Effector memory CD4-positive, alpha-beta T cell (primary cell): ENCODE measurements around the gene TOM1.

Source experiments
- DNase-seq, 3 donors: peaks; one replicate each; pipeline ENCODE4 v3.0.0-alpha.2; 2020
- H3K27ac ChIP-seq: 2 replicates; pipeline ENCODE4 v1.7.0; 2013; ENCODE audit warnings: mild to moderate bottlenecking, low read length, moderate library complexity; ENCODE audit not compliant: insufficient read depth, poor library complexity, severe bottlenecking
- H3K27me3 ChIP-seq: replicated peaks from 2 replicates; pipeline ENCODE4 v1.7.0; 2013; ENCODE audit warnings: mild to moderate bottlenecking, low read length; ENCODE audit not compliant: insufficient read depth, control insufficient read depth, poor library complexity, severe bottlenecking
- H3K36me3 ChIP-seq: 2 replicates; pipeline ENCODE4 v1.7.0; 2013; ENCODE audit warnings: mild to moderate bottlenecking, low read length, moderate library complexity; ENCODE audit not compliant: control insufficient read depth, insufficient read depth
- H3K4me1 ChIP-seq: 2 replicates; pipeline ENCODE4 v1.7.0; 2013; ENCODE audit warnings: low read length, mild to moderate bottlenecking; ENCODE audit not compliant: control insufficient read depth, insufficient read depth, poor library complexity, severe bottlenecking
- H3K4me3 ChIP-seq: 2 replicates; pipeline ENCODE4 v1.7.0; 2013; ENCODE audit warnings: low read length, low read depth, mild to moderate bottlenecking; ENCODE audit not compliant: insufficient read depth, poor library complexity, severe bottlenecking
- H3K9me3 ChIP-seq: 2 replicates; pipeline ENCODE4 v1.7.0; 2013; ENCODE audit warnings: mild to moderate bottlenecking, low read length, moderate library complexity; ENCODE audit not compliant: control insufficient read depth
- total RNA-seq, 3 donors: gene quantifications; one replicate each; lab custom pipeline; 2026; lab: John Stamatoyannopoulos, UW

The TOM1 gene
- total RNA-seq = 64.8 to 85.9 (median 66.4) reads per million in 3 donors

GRCh38 chr22:35299673-35300499 lies at the start of gene TOM1:
Gene TOM1, plus strand, starts transcription at chr22:35299894. Its CDS starts 35 bp downstream, at chr22:35299929.
- H3K27me3 ChIP-seq = no peaks in the 10 kb centered on the region
- no peaks in the 10 kb centered on the region for H3K36me3 ChIP-seq
- H3K27ac ChIP-seq = peak within 1 kb of the TSS; percentile 97
- H3K9me3 ChIP-seq = no peaks in the 10 kb centered on the region
- peak; percentile 93 to 95 (median 95) for DNase-seq
- H3K4me3 ChIP-seq = peak within 1 kb of the TSS; percentile 96
- H3K4me1 ChIP-seq = peaks cover 16% of the 10 kb centered on the region

GRCh38 chr22:35250156-35250555 lies 49.5 kb upstream of the TOM1 start:
- DNase-seq = no peak
- H3K36me3 ChIP-seq = no peaks in the 10 kb centered on the region

GRCh38 chr22:35253946-35254345 lies 45.7 kb upstream of the TOM1 start:
- no peak overlapping the region for H3K27ac ChIP-seq
- H3K9me3 ChIP-seq = no peaks in the 10 kb centered on the region
- no peak overlapping the region for H3K4me3 ChIP-seq
- no peak for DNase-seq
- no peaks in the 10 kb centered on the region for H3K27me3 ChIP-seq
- H3K4me1 ChIP-seq = peaks cover 7% of the 10 kb centered on the region
- H3K36me3 ChIP-seq = no peaks in the 10 kb centered on the region

More at GRCh38 chr22:35250156-35250555, 49.5 kb upstream of the TOM1 start:
- Histone ChIP-seq H3K4me1 (no peaks in the 10 kb centered on the region), H3K9me3 (no peaks in the 10 kb centered on the region), H3K27ac (no peak overlapping the region), H3K4me3 (no peak overlapping the region), H3K27me3 (no peaks in the 10 kb centered on the region)

GRCh38 chr22:35257002-35257320 lies 42.7 kb upstream of the TOM1 start:
- H3K4me3 ChIP-seq = peak overlapping the region; percentile 91
- peak overlapping the region; percentile 95 for H3K27ac ChIP-seq
- H3K27me3 ChIP-seq = no peaks in the 10 kb centered on the region
- DNase-seq = no peak
- peaks cover 7% of the 10 kb centered on the region for H3K4me1 ChIP-seq
- no peaks in the 10 kb centered on the region for H3K36me3 ChIP-seq
- no peaks in the 10 kb centered on the region for H3K9me3 ChIP-seq

- H3K27ac ChIP-seq = peak within 1 kb of the TSS; percentile 95
- no peaks in the 10 kb centered on the region for H3K9me3 ChIP-seq
- no peaks in the 10 kb centered on the region for H3K36me3 ChIP-seq
- peak within 1 kb of the TSS; percentile 91 for H3K4me3 ChIP-seq
- peak; percentile 69 to 81 (median 74) for DNase-seq
- H3K27me3 ChIP-seq = no peaks in the 10 kb centered on the region
- peaks cover 7% of the 10 kb centered on the region for H3K4me1 ChIP-seq
These were observed 42.1 kb upstream of the TOM1 start, which contains the start of gene HMGXB4 for GRCh38 chr22:35257321-35258190. Gene HMGXB4, plus strand, starts transcription at chr22:35257493. Its CDS starts 4,898 bp downstream, at chr22:35262391.

GRCh38 chr22:35258191-35258988 lies 41.3 kb upstream of the TOM1 start:
- H3K9me3 ChIP-seq = no peaks in the 10 kb centered on the region
- no peaks in the 10 kb centered on the region for H3K36me3 ChIP-seq
- no peaks in the 10 kb centered on the region for H3K27me3 ChIP-seq
- peak overlapping the region; percentile 95 for H3K27ac ChIP-seq
- H3K4me1 ChIP-seq = peaks cover 7% of the 10 kb centered on the region
- peak overlapping the region; percentile 91 for H3K4me3 ChIP-seq
- no peak for DNase-seq

GRCh38 chr22:35264986-35265385 lies 34.7 kb upstream of the TOM1 start:
- no peaks in the 10 kb centered on the region for H3K27me3 ChIP-seq
- H3K4me1 ChIP-seq = no peaks in the 10 kb centered on the region
- H3K27ac ChIP-seq = no peak overlapping the region
- no peaks in the 10 kb centered on the region for H3K9me3 ChIP-seq
- peaks cover 42% of the 10 kb centered on the region for H3K36me3 ChIP-seq
- no peak for DNase-seq
- no peak overlapping the region for H3K4me3 ChIP-seq

- Histone ChIP-seq H3K4me1 (no peaks in the 10 kb centered on the region), H3K36me3 (peaks cover 43% of the 10 kb centered on the region), H3K27me3 (no peaks in the 10 kb centered on the region), H3K4me3 (no peak overlapping the region), H3K27ac (no peak overlapping the region), H3K9me3 (no peaks in the 10 kb centered on the region)
- DNase-seq = no peak
These were observed 33.4 kb upstream of the TOM1 start for GRCh38 chr22:35266277-35266676.

GRCh38 chr22:35269630-35270029 lies 30.1 kb upstream of the TOM1 start:
- H3K36me3 ChIP-seq = peaks cover 32% of the 10 kb centered on the region
- H3K27ac ChIP-seq = no peak overlapping the region
- H3K4me1 ChIP-seq = no peaks in the 10 kb centered on the region
- H3K27me3 ChIP-seq = no peaks in the 10 kb centered on the region
- no peak overlapping the region for H3K4me3 ChIP-seq
- DNase-seq = no peak
- H3K9me3 ChIP-seq = no peaks in the 10 kb centered on the region
